Common myeloid progenitor, CD34-positive (primary cell): ENCODE data around the gene SLC35A3.

Experiments used
- CTCF ChIA-PET: fragments of 350-600 bp; sonication (Branson Sonifier 250); formaldehyde crosslinking; loops from one replicate; lab custom pipeline; 2021; ENCODE audit warnings: antibody characterized with exemption; lab: Charles Lee
- POLR2A ChIA-PET: fragments of 350-600 bp; sonication (Branson Sonifier 250); formaldehyde crosslinking; loops from one replicate; lab custom pipeline; 2021; ENCODE audit warnings: antibody characterized with exemption; lab: Charles Lee
- DNase-seq, 3 donors: peaks; one replicate each; pipeline versions ENCODE4 v3.0.0 to v3.0.0-alpha.2; 2013
- H3K27ac ChIP-seq, 2 experiments: 1 replicate in 1 of 2; 2 replicates in 1 of 2; pipeline ENCODE4 v1.7.0; 2013; ENCODE audit warnings: inconsistent platforms in 2 of 2, low read length in 2 of 2, mild to moderate bottlenecking in 2 of 2, low read depth in 1 of 2, moderate library complexity in 1 of 2; ENCODE audit not compliant: severe bottlenecking in 2 of 2, insufficient read depth in 1 of 2, poor library complexity in 1 of 2
- H3K27me3 ChIP-seq, 5 experiments: replicated peaks in 2 of 5; 1 replicate in 3 of 5; 2 replicates in 2 of 5; pipeline versions ENCODE4 v1.6.1 to v1.7.0; 2013; ENCODE audit warnings: low read length in 4 of 5, mild to moderate bottlenecking in 2 of 5, moderate library complexity in 2 of 5, inconsistent platforms in 1 of 5; ENCODE audit not compliant: insufficient read depth in 5 of 5, control insufficient read depth in 4 of 5
- H3K36me3 ChIP-seq, 4 experiments: 1 replicate in 2 of 4; 2 replicates in 2 of 4; pipeline versions ENCODE4 v1.6.1 to v1.7.0; 2013; ENCODE audit warnings: low read length in 3 of 4, control low read depth in 1 of 4, mild to moderate bottlenecking in 1 of 4; ENCODE audit not compliant: control insufficient read depth in 4 of 4, insufficient read depth in 4 of 4
- H3K4me1 ChIP-seq, 4 experiments: 1 replicate in 3 of 4; 2 replicates in 1 of 4; pipeline versions ENCODE4 v1.6.1 to v1.7.1; 2013; ENCODE audit warnings: low read length in 3 of 4, mild to moderate bottlenecking in 3 of 4, control low read depth in 1 of 4, inconsistent platforms in 1 of 4, moderate library complexity in 1 of 4; ENCODE audit not compliant: control insufficient read depth in 4 of 4, insufficient read depth in 4 of 4; ENCODE audit errors: control extremely low read depth in 1 of 4
- H3K4me3 ChIP-seq, 7 experiments: 1 replicate in 4 of 7; 2 replicates in 3 of 7; pipeline versions ENCODE4 v1.5.1 to v1.7.0; 2013; ENCODE audit warnings: mild to moderate bottlenecking in 7 of 7, low read length in 6 of 7, moderate library complexity in 6 of 7, inconsistent platforms in 2 of 7, low read depth in 2 of 7, control low read depth in 1 of 7; ENCODE audit not compliant: insufficient read depth in 4 of 7, control insufficient read depth in 1 of 7; ENCODE audit errors: extremely low read depth in 1 of 7
- H3K9me3 ChIP-seq, 5 experiments: 1 replicate in 4 of 5; 2 replicates in 1 of 5; pipeline versions ENCODE4 v1.6.1 to v1.7.1; 2013; ENCODE audit warnings: low read length in 4 of 5, mild to moderate bottlenecking in 2 of 5, inconsistent platforms in 1 of 5, low read depth in 1 of 5, moderate library complexity in 1 of 5; ENCODE audit not compliant: control insufficient read depth in 4 of 5, insufficient read depth in 2 of 5; ENCODE audit errors: control extremely low read depth in 1 of 5
- WGBS: methylation state at CpG from one replicate; pipeline ENCODE4 v1.1.5; 2013; ENCODE audit not compliant: insufficient coverage; 5-methylcytosine and 5-hydroxymethylcytosine counted together

Gene SLC35A3

DNA sequence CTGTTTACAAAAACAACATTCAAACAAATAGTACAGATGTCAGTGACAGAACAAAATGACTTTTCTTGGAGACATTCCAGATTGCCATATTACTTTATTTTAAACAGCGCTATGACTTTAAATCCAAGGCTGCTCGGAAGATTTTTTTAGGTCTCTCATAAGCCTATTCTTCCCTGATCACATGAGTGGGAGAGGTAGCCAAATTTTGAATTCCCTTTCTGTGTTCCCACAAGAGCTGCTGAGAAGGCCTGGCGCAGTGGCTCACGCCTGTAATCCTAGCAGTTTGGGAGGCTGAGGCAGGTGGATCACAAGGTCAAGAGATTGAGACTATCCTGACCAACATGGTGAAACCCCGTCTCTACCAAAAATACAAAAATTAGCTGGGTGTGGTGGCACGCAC is 53.7 kb downstream of the SLC35A3 start:
- Histone ChIP-seq H3K4me1 (no peaks in the 10 kb centered on the region), H3K27ac (no peak overlapping the region), H3K4me3 (no peak overlapping the region), H3K36me3 (peaks cover 2 to 6% (median 3%) of the 10 kb centered on the region in 4 experiments), H3K27me3 (no peaks in the 10 kb centered on the region), H3K9me3 (no peaks in the 10 kb centered on the region)
- 95% methylated on average over 6 of the region's 6 CpGs for WGBS
- POLR2A ChIA-PET, result no interaction called here
- CTCF ChIA-PET, result interaction anchor here (2.0 kb wide), 1 partner anchor 12 kb away, joined by 5 read pairs; no protein-coding TSS in a partner anchor
- DNase-seq, result no peak

DNA sequence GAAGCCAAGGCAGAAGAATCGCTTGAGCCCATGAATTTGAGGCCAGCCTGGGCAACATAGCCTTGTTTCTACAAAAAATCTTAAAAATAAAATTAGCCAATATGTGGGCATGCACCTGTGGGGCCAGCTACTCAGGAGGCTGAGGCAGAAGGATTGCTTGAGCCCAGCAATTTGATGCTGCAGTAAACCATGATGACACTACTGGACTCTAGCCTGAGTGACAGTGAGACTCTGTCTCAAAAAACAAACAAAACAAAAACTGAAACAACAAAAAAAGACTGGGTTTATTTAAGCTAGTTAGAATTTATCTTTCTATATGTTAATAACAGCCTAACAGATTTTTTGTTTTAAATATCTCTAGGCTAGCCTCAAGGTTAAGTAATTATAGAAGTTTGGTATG is 57.4 kb downstream of the SLC35A3 start:
- Histone ChIP-seq H3K4me3 (no peak overlapping the region), H3K27me3 (no peaks in the 10 kb centered on the region), H3K4me1 (no peaks in the 10 kb centered on the region), H3K9me3 (no peaks in the 10 kb centered on the region), H3K27ac (no peak overlapping the region), H3K36me3 (peaks cover 0 to 1% (median 0%) of the 10 kb centered on the region in 4 experiments)
- DNase-seq, result no peak
- ChIA-PET POLR2A (no interaction called here), CTCF (no interaction called here)
- no CpG with 5 or more reads among the region's 1 CpG for WGBS

DNA sequence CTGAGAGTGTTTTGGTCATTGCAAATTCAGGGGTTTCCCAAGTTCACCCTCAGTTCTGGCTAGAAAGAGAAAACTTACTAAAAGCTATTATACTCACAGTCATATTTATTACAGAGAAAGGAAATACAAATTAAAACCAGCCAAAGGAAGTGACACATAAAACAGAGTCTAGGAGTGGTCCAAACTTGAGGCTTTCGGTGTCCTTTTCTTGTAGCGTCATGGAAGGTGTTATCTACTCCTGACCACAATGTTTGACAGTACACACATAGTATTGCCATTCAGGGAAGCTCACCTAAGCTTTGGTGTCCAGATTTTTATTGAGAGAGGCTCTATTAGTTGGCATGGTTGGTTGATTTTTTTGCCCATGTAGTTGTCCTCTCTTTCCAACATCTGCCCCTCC is 59.0 kb downstream of the SLC35A3 start:
- Histone ChIP-seq H3K27me3 (no peaks in the 10 kb centered on the region), H3K27ac (no peak overlapping the region), H3K4me3 (no peak overlapping the region), H3K36me3 (no peaks in the 10 kb centered on the region), H3K9me3 (no peaks in the 10 kb centered on the region), H3K4me1 (no peaks in the 10 kb centered on the region)
- ChIA-PET POLR2A (no interaction called here), CTCF (no interaction called here)
- DNase-seq, result no peak
- no CpG with 5 or more reads among the region's 2 CpGs for WGBS

DNA sequence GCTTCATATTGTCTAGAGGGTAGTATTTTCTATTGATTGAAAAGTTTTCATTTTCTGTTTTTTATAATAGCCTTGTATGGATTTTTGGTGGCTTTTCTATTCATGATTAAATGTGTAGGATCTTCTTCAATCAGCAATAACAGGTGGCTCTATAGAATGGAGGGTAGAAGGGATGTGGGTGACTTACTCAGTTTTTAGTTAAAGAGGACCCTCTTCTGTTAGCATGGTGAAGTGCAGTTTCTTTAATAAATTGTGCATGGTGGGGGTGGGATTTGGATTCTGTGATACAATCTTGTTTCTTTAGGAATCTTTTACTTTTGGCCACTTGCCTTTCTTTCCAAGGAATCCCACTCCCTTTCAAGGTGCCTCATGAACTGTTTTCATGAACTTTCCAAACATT is 64.7 kb downstream of the SLC35A3 start:
- POLR2A ChIA-PET, result no interaction called here

DNA sequence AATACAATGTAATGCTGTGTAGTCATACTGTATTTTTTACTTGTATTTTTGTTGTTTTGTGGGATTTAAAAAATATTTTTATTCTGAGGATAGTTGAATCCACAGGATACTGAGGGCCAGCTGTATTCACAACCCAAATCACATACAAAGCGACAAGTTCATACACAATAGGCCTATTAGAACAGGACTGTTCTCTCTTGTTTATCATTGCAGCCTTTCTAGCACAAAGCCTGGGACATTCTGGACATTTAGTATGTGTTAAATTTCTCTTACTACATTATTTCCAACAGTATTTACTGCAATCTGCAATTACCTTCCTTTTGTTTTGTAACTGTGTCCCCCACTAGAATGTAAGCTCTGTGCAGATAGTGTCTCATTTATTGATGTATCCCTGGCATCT is 65.4 kb downstream of the SLC35A3 start:
- Histone ChIP-seq H3K27ac (no peak overlapping the region), H3K27me3 (no peaks in the 10 kb centered on the region), H3K9me3 (no peaks in the 10 kb centered on the region), H3K4me1 (peaks cover 10 to 17% (median 15%) of the 10 kb centered on the region in 4 experiments), H3K4me3 (no peak overlapping the region), H3K36me3 (no peaks in the 10 kb centered on the region)
- CTCF ChIA-PET, result interaction anchor here (0.9 to 2.4 kb wide), 5 partner anchors 8 to 228 kb away, joined by 4 to 8 read pairs (median 5); no protein-coding TSS in a partner anchor
- DNase-seq, result no peak
- POLR2A ChIA-PET, result no interaction called here
- WGBS, result 100% methylated on average over 1 of the region's 1 CpG

More for the DNA sequence above, 64.7 kb downstream of the SLC35A3 start:
- Histone ChIP-seq H3K27me3 (no peaks in the 10 kb centered on the region), H3K36me3 (no peaks in the 10 kb centered on the region), H3K27ac (no peak overlapping the region), H3K4me1 (peaks cover 7 to 10% (median 10%) of the 10 kb centered on the region in 4 experiments), H3K9me3 (no peaks in the 10 kb centered on the region), H3K4me3 (no peak overlapping the region)
- peak; percentile 50 to 78 (median 74) for DNase-seq
- CTCF ChIA-PET, result interaction anchor here (1.9 to 2.4 kb wide), 3 partner anchors 8 to 222 kb away, joined by 5 to 9 read pairs (median 5); no protein-coding TSS in a partner anchor

DNA sequence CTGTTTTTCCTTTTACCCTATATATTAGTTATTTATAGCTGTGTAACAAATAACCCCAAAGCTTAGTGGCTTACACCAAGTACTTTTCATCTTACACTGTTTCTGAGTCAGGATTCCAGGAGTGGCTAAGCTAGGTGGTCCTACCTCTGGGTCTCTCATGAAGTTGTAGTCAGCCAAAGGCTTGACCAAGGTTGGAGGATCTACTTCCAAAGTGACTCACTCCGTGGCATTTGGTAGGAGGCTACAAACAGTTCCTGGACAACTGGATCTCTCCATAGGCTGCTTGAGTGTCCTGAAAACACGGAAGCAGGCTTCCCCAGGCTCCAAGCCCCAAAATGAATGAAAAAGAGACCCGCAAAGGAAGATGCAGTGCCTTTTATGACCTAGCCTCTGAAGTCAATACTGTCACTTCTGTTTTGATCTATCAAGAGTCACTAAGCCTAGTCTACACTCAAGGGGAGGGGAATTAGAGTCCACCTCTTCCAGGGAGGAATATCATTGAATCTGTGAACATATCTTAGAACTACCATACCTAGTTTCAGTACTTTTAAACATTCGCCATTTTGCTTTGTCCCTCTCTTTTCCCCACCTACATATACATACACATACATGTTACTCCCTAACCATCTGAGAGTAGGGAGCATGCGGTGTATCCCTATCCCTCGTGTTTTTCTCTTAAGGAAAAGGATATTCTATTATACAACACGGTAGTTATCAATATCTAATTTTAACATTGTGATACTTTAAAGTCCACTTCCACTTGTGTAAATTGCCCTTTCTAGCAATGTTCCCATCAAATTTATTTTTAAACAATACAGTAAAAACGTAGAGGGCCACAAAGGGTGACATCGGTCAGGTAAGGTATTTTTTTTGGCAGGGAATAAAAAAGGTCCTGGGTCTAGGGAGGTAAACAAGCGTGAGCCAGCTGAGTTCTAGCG is 67.2 kb downstream of the SLC35A3 start:
- H3K4me3 ChIP-seq, result peak overlapping the region in 6 of 7 experiments; percentile 82 to 99 (median 96)
- peaks cover 10 to 24% (median 19%) of the 10 kb centered on the region in 4 experiments for H3K4me1 ChIP-seq
- ChIA-PET POLR2A (interaction anchor here (0.8 to 1.5 kb wide), 2 partner anchors 96 to 860 kb away, joined by 3 to 4 read pairs; partner anchors contain the start of genes SASS6 and TRMT13), CTCF (interaction anchor here (1.7 to 2.1 kb wide), 3 partner anchors 12 to 230 kb away, joined by 4 to 8 read pairs (median 5); no protein-coding TSS in a partner anchor)
- 36% methylated on average over 5 of the region's 11 CpGs for WGBS
- DNase-seq, result peak in 2 of 3 donors; percentile 13 to 24
- peak overlapping the region; percentile 96 to 98 for H3K27ac ChIP-seq
- no peaks in the 10 kb centered on the region for H3K36me3 ChIP-seq
- no peaks in the 10 kb centered on the region for H3K27me3 ChIP-seq
- no peaks in the 10 kb centered on the region for H3K9me3 ChIP-seq

DNA sequence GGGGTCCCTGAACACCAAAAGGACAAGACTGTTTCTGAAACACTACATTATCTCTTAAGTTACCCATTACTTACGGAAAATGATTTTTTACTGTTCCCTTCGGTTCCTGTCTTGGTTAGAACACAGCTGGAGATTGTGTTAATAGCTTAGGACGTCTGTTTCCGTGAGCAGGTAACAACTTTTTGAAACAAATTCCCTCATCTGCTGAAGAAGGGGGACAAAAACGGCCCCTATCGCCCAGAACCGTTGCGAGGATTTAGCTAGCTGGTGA is 67.8 kb downstream of the SLC35A3 start:
- Histone ChIP-seq H3K27ac (peak overlapping the region; percentile 96 to 98), H3K4me3 (peak overlapping the region; percentile 82 to 99 (median 97)), H3K27me3 (no peaks in the 10 kb centered on the region), H3K4me1 (peaks cover 10 to 26% (median 19%) of the 10 kb centered on the region in 4 experiments), H3K36me3 (no peaks in the 10 kb centered on the region), H3K9me3 (no peaks in the 10 kb centered on the region)
- DNase-seq, result no peak
- POLR2A ChIA-PET, result interaction anchor here (0.6 to 1.5 kb wide), 3 partner anchors 11 to 859 kb away, joined by 3 to 4 read pairs (median 3); partner anchors contain the start of genes SASS6 and TRMT13
- CTCF ChIA-PET, result no interaction called here
- WGBS, result 0% methylated on average over 6 of the region's 8 CpGs
